Measurements from ENCODE around the gene PDLIM7.

GRCh38 chr5:177483042-177483441 lies 14.4 kb downstream of the PDLIM7 start:
- TF ChIP-seq CTCF (IDR thresholded peaks at IDR 0.05) (no peak), ELF1 (IDR thresholded peaks at IDR 0.05) (no peak), RAD21 (IDR thresholded peaks at IDR 0.05; ENCODE audit: low read length) (no peak), TAF1 (IDR thresholded peaks at IDR 0.05; ENCODE audit: borderline replicate concordance, low read depth, low read length) (no peak), POLR2AphosphoS5 (IDR thresholded peaks at IDR 0.05; ENCODE audit: low read depth, low read length) (no peak; the same call in 1 of the 2 replicates), SMC3 (IDR thresholded peaks at IDR 0.05; ENCODE audit: low read depth, low read length) (no peak), YY1 (IDR thresholded peaks at IDR 0.05; ENCODE audit: low read depth) (no peak), MAX (IDR thresholded peaks at IDR 0.05; ENCODE audit: low read depth) (no peak), EP300 (IDR thresholded peaks at IDR 0.05; ENCODE audit: borderline replicate concordance in 1 of 2, low read depth in 1 of 2, low read length in 1 of 2) (no peak), EZH2phosphoT487 (IDR thresholded peaks at IDR 0.05; ENCODE audit: borderline replicate concordance, low read depth) (no peak), USF1 (IDR thresholded peaks at IDR 0.05; ENCODE audit: borderline replicate concordance, low read depth) (no peak)
